SK-N-SH (cell line): ENCODE data around the gene CPSF4.

Experiments
- CTCF ChIP-seq: fragments of 200-600 bp; sonication (generic); IDR thresholded peaks from 2 replicates; pipeline ENCODE4 v1.6.1; 2017; ENCODE audit warnings: antibody characterized with exemption, mild to moderate bottlenecking, moderate library complexity
- EP300 ChIP-seq, 2 experiments: IDR thresholded peaks; 2 replicates each; pipeline versions ENCODE4 v1.4.0 to v1.6.1; 2012; ENCODE audit warnings: borderline replicate concordance in 1 of 2, low read depth in 1 of 2, low read length in 1 of 2
- GATA2 ChIP-seq: sonication (generic); formaldehyde crosslinking; IDR thresholded peaks from 2 replicates; pipeline ENCODE4 v1.5.0; 2020; ENCODE audit warnings: mild to moderate bottlenecking, missing genetic modification reagents
- JUND ChIP-seq: IDR thresholded peaks from 2 replicates; pipeline ENCODE4 v1.4.0; 2012
- REST ChIP-seq: IDR thresholded peaks from 2 replicates; pipeline ENCODE4 v1.6.1; 2012; ENCODE audit warnings: mild to moderate bottlenecking, low read depth, low read length, moderate library complexity
- TAF1 ChIP-seq: IDR thresholded peaks from 2 replicates; pipeline ENCODE4 v1.6.1; 2012; ENCODE audit warnings: low read depth, mild to moderate bottlenecking, low read length, moderate library complexity, borderline replicate concordance
- TF ChIP-seq, protein P1 (sequence below): fragments of 150-350 bp; IDR thresholded peaks from 2 replicates; pipeline ENCODE4 v1.6.1; 2017; ENCODE audit warnings: antibody characterized with exemption, low read length, low read depth, borderline replicate concordance

DNA sequence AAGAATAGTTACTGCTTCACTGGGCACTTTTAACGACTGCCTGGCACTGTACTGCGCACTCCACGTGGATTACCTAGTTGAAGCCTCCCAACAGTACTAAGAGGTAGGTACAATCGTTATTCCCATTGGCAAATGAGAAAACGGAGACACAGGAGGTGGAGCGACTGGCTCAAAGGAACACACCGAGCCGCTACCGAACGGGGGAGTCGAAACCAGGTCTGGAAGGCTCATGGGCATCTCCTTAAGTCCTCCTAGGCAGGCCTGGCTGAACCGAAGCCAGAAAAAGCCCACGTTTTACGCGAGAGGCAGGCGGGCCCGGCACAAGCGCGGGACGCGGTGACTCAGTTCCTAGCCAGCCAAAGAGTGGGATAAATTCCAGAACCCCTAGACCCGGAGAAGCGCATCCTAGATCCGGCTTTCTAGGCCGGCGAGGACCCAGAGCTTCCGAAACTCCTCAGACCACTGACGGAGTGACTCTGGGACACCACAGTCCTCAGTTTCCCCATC lies 30.8 kb upstream of the CPSF4 start:
- TF ChIP-seq CTCF = no peak
- TF ChIP-seq, protein P1, sequence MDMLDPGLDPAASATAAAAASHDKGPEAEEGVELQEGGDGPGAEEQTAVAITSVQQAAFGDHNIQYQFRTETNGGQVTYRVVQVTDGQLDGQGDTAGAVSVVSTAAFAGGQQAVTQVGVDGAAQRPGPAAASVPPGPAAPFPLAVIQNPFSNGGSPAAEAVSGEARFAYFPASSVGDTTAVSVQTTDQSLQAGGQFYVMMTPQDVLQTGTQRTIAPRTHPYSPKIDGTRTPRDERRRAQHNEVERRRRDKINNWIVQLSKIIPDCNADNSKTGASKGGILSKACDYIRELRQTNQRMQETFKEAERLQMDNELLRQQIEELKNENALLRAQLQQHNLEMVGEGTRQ = no peak
- 0 out of 2 replicates have a peak, but pooled peaks have one; percentile 43 for TF ChIP-seq TAF1
- TF ChIP-seq REST = no peak
- no peak for TF ChIP-seq GATA2
- no peak for TF ChIP-seq JUND
- no peak for TF ChIP-seq EP300 (IDR thresholded peaks at IDR 0.05; ENCODE audit: borderline replicate concordance in 1 of 2, low read depth in 1 of 2, low read length in 1 of 2)
